Naive thymus-derived CD8-positive, alpha-beta T cell (primary cell): Measurements from ENCODE around the gene HMCN2. TPM values are rescaled to one million over a fixed set of nuclear protein-coding genes. Genes with fewer than 3 reads are reported as not detected.

ENCODE experiments used
- ATAC-seq, 2 donors: fragments of 150-1000 bp; cut with Tn5 transposase in 1 of 2; sonication (Bioruptor Pico), chemical (Tn5 transposase) in 1 of 2; 1 replicate in 1 of 2; 2 replicates in 1 of 2; pipeline ENCODE4 v1.10.0; 2021; ENCODE audit warnings: mild to moderate bottlenecking in 2 of 2, moderate library complexity in 2 of 2
- POLR2A ChIA-PET: fragments of 350-600 bp; sonication (Branson Sonifier 250); formaldehyde crosslinking; loops from one replicate; lab custom pipeline; 2021; ENCODE audit warnings: antibody characterized with exemption; lab: Charles Lee
- DNase-seq, 10 donors: peaks; one replicate each; pipeline versions ENCODE4 v3.0.0 to v3.0.0-alpha.2; 2020 to 2022
- H3K27ac Mint-ChIP-seq, 10 donors: one replicate each; pipeline ENCODE4 v1.8.0; 2020 to 2022; ENCODE audit warnings: mild to moderate bottlenecking in 10 of 10, mixed read lengths in 10 of 10, moderate library complexity in 4 of 10, inconsistent platforms in 1 of 10
- H3K27me3 Mint-ChIP-seq, 5 donors: one replicate each; pipeline ENCODE4 v1.8.0; 2021 to 2022; ENCODE audit warnings: mixed read lengths in 5 of 5
- H3K36me3 Mint-ChIP-seq, 3 donors: one replicate each; pipeline ENCODE4 v1.8.0; 2020 to 2022; ENCODE audit warnings: mixed read lengths in 3 of 3, mild to moderate bottlenecking in 2 of 3, inconsistent platforms in 1 of 3
- H3K4me1 Mint-ChIP-seq, 4 donors: one replicate each; pipeline ENCODE4 v1.8.0; 2021 to 2022; ENCODE audit warnings: mixed read lengths in 4 of 4
- H3K4me3 Mint-ChIP-seq, 10 donors: one replicate each; pipeline ENCODE4 v1.8.0; 2020 to 2022; ENCODE audit warnings: mild to moderate bottlenecking in 10 of 10, mixed read lengths in 10 of 10, moderate library complexity in 6 of 10, inconsistent platforms in 1 of 10
- H3K9me3 Mint-ChIP-seq, 9 donors: one replicate each; pipeline ENCODE4 v1.8.0; 2020 to 2022; ENCODE audit warnings: mixed read lengths in 9 of 9, mild to moderate bottlenecking in 3 of 9, inconsistent platforms in 1 of 9, moderate library complexity in 1 of 9
- polyA plus RNA-seq, 3 donors: library from polyadenylated mRNA; unstranded; fragments of 300-500 nt; fragmentation: Illumina TruSeq; gene quantifications; one replicate each; pipeline ENCODE4 v1.2.3, GENCODE V29; 2021
- total RNA-seq, 8 experiments: library from RNA in 2 of 8; stranded (reverse) in 2 of 8; gene quantifications; one replicate each; pipeline ENCODE4 v1.2.3 and lab custom pipeline; 2021 to 2026

Gene HMCN2
- total and polyA plus RNA-seq, 5 experiments from 2014 or later: not detected

GRCh38 chr9:130366072-130366471 is 100.5 kb downstream of the HMCN2 start:
- POLR2A ChIA-PET: interaction anchor here (0.6 kb wide), 1 partner anchor 1947 kb away, joined by 3 read pairs; no protein-coding TSS in a partner anchor
- H3K27me3 Mint-ChIP-seq: peaks cover 0 to 5% (median 1%) of the 10 kb centered on the region in 5 donors

GRCh38 chr9:130366888-130367550 is 101.5 kb downstream of the HMCN2 start:
- no peak for DNase-seq
- Mint-ChIP-seq H3K4me3 (no peak overlapping the region), H3K4me1 (peaks cover 0 to 12% (median 3%) of the 10 kb centered on the region in 4 donors), H3K27me3 (peaks cover 0 to 5% (median 0%) of the 10 kb centered on the region in 5 donors), H3K36me3 (no peaks in the 10 kb centered on the region), H3K27ac (peak overlapping the region in 1 of 10 donors; percentile 1), H3K9me3 (peaks cover 0 to 1% (median 0%) of the 10 kb centered on the region in 9 donors)
- ATAC-seq: no peak
- POLR2A ChIA-PET: interaction anchor here (0.6 kb wide), 2 partner anchors 128 to 1948 kb away, joined by 3 read pairs; no protein-coding TSS in a partner anchor

More at GRCh38 chr9:130366072-130366471, 100.5 kb downstream of the HMCN2 start:
- ATAC-seq (no peak), DNase-seq (no peak)
- Mint-ChIP-seq H3K4me1 (peaks cover 0 to 12% (median 3%) of the 10 kb centered on the region in 4 donors), H3K9me3 (peaks cover 0 to 1% (median 0%) of the 10 kb centered on the region in 9 donors), H3K36me3 (no peaks in the 10 kb centered on the region), H3K27ac (no peak overlapping the region), H3K4me3 (no peak overlapping the region)

GRCh38 chr9:130368631-130369103 is 103.1 kb downstream of the HMCN2 start:
- peaks cover 0 to 1% (median 0%) of the 10 kb centered on the region in 9 donors for H3K9me3 Mint-ChIP-seq
- ATAC-seq (no peak), DNase-seq (no peak)
- peak overlapping the region in 1 of 10 donors; percentile 21 for H3K27ac Mint-ChIP-seq
- H3K27me3 Mint-ChIP-seq: peaks cover 0 to 5% (median 2%) of the 10 kb centered on the region in 5 donors
- POLR2A ChIA-PET: no interaction called here
- H3K36me3 Mint-ChIP-seq: no peaks in the 10 kb centered on the region
- peaks cover 0 to 12% (median 3%) of the 10 kb centered on the region in 4 donors for H3K4me1 Mint-ChIP-seq
- H3K4me3 Mint-ChIP-seq: no peak overlapping the region

GRCh38 chr9:130370226-130370625 is 104.7 kb downstream of the HMCN2 start:
- DNase-seq (no peak), ATAC-seq (no peak)
- Mint-ChIP-seq H3K4me1 (peaks cover 0 to 12% (median 3%) of the 10 kb centered on the region in 4 donors), H3K4me3 (no peak overlapping the region), H3K27ac (no peak overlapping the region), H3K9me3 (peaks cover 0 to 4% (median 0%) of the 10 kb centered on the region in 9 donors), H3K36me3 (no peaks in the 10 kb centered on the region), H3K27me3 (peaks cover 0 to 7% (median 2%) of the 10 kb centered on the region in 5 donors)
- POLR2A ChIA-PET: interaction anchor here (0.6 kb wide), 1 partner anchor 10 kb away, joined by 9 read pairs; no protein-coding TSS in a partner anchor

GRCh38 chr9:130371196-130371966 is 105.8 kb downstream of the HMCN2 start:
- Mint-ChIP-seq H3K36me3 (no peaks in the 10 kb centered on the region), H3K27me3 (peaks cover 0 to 5% (median 2%) of the 10 kb centered on the region in 5 donors), H3K4me3 (no peak overlapping the region), H3K9me3 (peaks cover 0 to 4% (median 0%) of the 10 kb centered on the region in 9 donors), H3K4me1 (peaks cover 0 to 12% (median 3%) of the 10 kb centered on the region in 4 donors), H3K27ac (no peak overlapping the region)
- ATAC-seq (no peak), DNase-seq (no peak)
- POLR2A ChIA-PET: no interaction called here

- Mint-ChIP-seq H3K4me1 (peaks cover 0 to 12% (median 3%) of the 10 kb centered on the region in 4 donors), H3K36me3 (no peaks in the 10 kb centered on the region), H3K27ac (no peak overlapping the region), H3K27me3 (peaks cover 0 to 5% (median 0%) of the 10 kb centered on the region in 5 donors), H3K9me3 (peaks cover 0 to 3% (median 0%) of the 10 kb centered on the region in 9 donors), H3K4me3 (no peak overlapping the region)
- POLR2A ChIA-PET: no interaction called here
- no peak for DNase-seq
- ATAC-seq: no peak
Observed at GRCh38 chr9:130372057-130372456, 106.5 kb downstream of the HMCN2 start.

- Mint-ChIP-seq H3K4me3 (no peak overlapping the region), H3K36me3 (no peaks in the 10 kb centered on the region), H3K27ac (no peak overlapping the region), H3K4me1 (peaks cover 0 to under 1% (median 0%) of the 10 kb centered on the region in 4 donors), H3K9me3 (peaks cover 0 to 2% (median 0%) of the 10 kb centered on the region in 9 donors), H3K27me3 (peaks cover 0 to 5% (median 2%) of the 10 kb centered on the region in 5 donors)
- ATAC-seq: no peak
- DNase-seq: no peak
- POLR2A ChIA-PET: no interaction called here
Observed at GRCh38 chr9:130373679-130374325, 108.2 kb downstream of the HMCN2 start.

- peaks cover 0 to 7% (median 2%) of the 10 kb centered on the region in 5 donors for H3K27me3 Mint-ChIP-seq
- H3K36me3 Mint-ChIP-seq: no peaks in the 10 kb centered on the region
- H3K4me3 Mint-ChIP-seq: no peak overlapping the region
- peaks cover 0 to 2% (median 0%) of the 10 kb centered on the region in 9 donors for H3K9me3 Mint-ChIP-seq
- H3K4me1 Mint-ChIP-seq: no peaks in the 10 kb centered on the region
- ATAC-seq: no peak
- no peak for DNase-seq
- POLR2A ChIA-PET: no interaction called here
- no peak overlapping the region for H3K27ac Mint-ChIP-seq
Observed at GRCh38 chr9:130377612-130378011, 112.1 kb downstream of the HMCN2 start.

GRCh38 chr9:130378875-130379648 is 113.5 kb downstream of the HMCN2 start:
- Mint-ChIP-seq H3K36me3 (no peaks in the 10 kb centered on the region), H3K9me3 (no peaks in the 10 kb centered on the region), H3K27me3 (peaks cover 0 to 7% (median under 1%) of the 10 kb centered on the region in 5 donors), H3K4me1 (no peaks in the 10 kb centered on the region), H3K27ac (peak overlapping the region in 1 of 10 donors; percentile 77), H3K4me3 (no peak overlapping the region)
- no peak for DNase-seq
- ATAC-seq: no peak
- POLR2A ChIA-PET: no interaction called here

- Mint-ChIP-seq H3K27ac (peak overlapping the region in 1 of 10 donors; percentile 77), H3K9me3 (no peaks in the 10 kb centered on the region), H3K4me1 (no peaks in the 10 kb centered on the region), H3K4me3 (no peak overlapping the region), H3K36me3 (no peaks in the 10 kb centered on the region), H3K27me3 (peaks cover 0 to 9% (median 0%) of the 10 kb centered on the region in 5 donors)
- DNase-seq (no peak), ATAC-seq (no peak)
- POLR2A ChIA-PET: no interaction called here
Observed at GRCh38 chr9:130379649-130379970, 114.0 kb downstream of the HMCN2 start.

GRCh38 chr9:130380920-130381469 is 115.4 kb downstream of the HMCN2 start:
- DNase-seq (no peak), ATAC-seq (no peak)
- H3K36me3 Mint-ChIP-seq: no peaks in the 10 kb centered on the region
- no peaks in the 10 kb centered on the region for H3K9me3 Mint-ChIP-seq
- H3K4me1 Mint-ChIP-seq: no peaks in the 10 kb centered on the region
- H3K4me3 Mint-ChIP-seq: no peak overlapping the region
- peaks cover 0 to 9% (median 0%) of the 10 kb centered on the region in 5 donors for H3K27me3 Mint-ChIP-seq
- H3K27ac Mint-ChIP-seq: peak overlapping the region in 1 of 10 donors; percentile 58
- POLR2A ChIA-PET: no interaction called here
